ENCODE results near the gene NR3C1. TPM values are rescaled to one million over a fixed set of nuclear protein-coding genes. Genes with fewer than 3 reads are reported as not detected.

NR3C1 gene
- total RNA-seq, 4 donors from 2014 or later = 55.1 to 134 (median 87.3) TPM

DNA sequence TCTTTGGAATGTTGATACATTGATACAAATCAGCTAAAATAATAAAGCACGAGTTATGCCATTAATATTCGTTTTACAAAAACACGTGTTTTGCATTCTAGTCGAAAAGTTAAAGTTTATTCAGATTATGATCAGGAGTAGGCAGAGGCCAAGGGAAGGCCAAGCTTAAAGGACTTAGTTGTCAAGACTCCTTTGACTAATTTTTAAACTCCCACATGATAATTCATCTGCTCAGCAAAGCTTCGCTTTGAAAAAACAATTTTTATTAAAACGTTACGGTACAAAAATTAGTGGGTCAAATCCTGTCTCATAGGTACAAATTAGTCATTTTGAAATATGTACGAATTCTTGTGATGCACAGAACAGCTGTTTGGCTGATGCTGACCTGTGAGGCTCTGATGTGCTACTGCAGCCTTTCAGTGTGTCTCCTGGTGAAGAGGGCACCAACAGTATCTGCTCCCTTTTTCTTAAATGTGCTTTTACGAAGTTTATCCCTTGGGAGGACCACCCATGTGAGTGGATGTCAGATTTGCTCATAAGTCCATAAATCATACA, 23.0 kb upstream of the NR3C1 start:
- Histone ChIP-seq H3K36me3 (no peaks in the 10 kb centered on the region), H3K27me3 (no peaks in the 10 kb centered on the region), H3K27ac (no peak overlapping the region), H3K4me1 (no peaks in the 10 kb centered on the region), H3K4me3 (no peak overlapping the region), H3K9me3 (no peaks in the 10 kb centered on the region)
- no peak for TF ChIP-seq POLR2A (IDR thresholded peaks at IDR 0.05)
- no peak for TF ChIP-seq CTCF (IDR thresholded peaks at IDR 0.05)
- intact Hi-C loops (cut with DNase I; ENCODE audit: low total_unique reads) = no loop called here
- DNase-seq = no peak

- Histone ChIP-seq H3K4me3 (no peak overlapping the region), H3K27me3 (no peaks in the 10 kb centered on the region), H3K9me3 (no peaks in the 10 kb centered on the region), H3K4me1 (no peaks in the 10 kb centered on the region), H3K36me3 (no peaks in the 10 kb centered on the region), H3K27ac (no peak overlapping the region)
- intact Hi-C loops (cut with DNase I; ENCODE audit: low total_unique reads) = no loop called here
- DNase-seq = no peak
- TF ChIP-seq CTCF (IDR thresholded peaks at IDR 0.05) = no peak
- no peak for TF ChIP-seq POLR2A (IDR thresholded peaks at IDR 0.05)
These were observed 22.3 kb upstream of the NR3C1 start for GRCh38 chr5:143425835-143426234.

- TF ChIP-seq CTCF (IDR thresholded peaks at IDR 0.05) (no peak), POLR2A (IDR thresholded peaks at IDR 0.05) (no peak)
- no peak for DNase-seq
These were observed 14.8 kb upstream of the NR3C1 start for GRCh38 chr5:143418140-143418866.

DNA sequence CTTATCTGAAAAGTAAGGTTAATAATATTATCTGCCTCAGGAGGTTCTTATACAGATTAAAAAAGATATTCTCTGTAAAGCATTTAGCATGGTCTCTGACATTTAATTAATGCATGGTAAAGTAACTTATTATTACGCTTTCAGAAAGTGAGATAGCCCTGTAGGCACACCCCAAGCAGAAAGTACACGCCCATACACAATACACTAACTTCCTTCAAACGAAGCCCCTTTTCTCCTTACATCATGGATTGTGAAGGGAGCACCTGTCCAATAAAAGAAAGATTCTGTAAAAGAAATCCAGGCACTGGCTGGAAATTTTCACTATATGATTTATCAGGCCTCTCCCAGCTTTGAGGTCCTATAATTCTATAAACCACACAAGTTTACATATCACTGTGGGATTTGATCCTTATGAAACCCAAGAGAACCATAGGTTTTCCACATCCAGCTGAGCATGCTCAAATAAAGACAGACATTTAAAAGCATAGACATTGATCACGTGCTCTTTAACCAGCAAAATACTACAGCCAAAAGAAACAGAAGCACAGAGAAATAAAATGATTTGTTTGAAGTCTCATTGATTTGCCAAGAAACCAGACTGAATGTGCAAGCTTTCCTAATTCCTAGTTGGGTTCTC, 14.1 kb upstream of the NR3C1 start:
- Histone ChIP-seq H3K9me3 (no peaks in the 10 kb centered on the region), H3K27me3 (no peaks in the 10 kb centered on the region), H3K4me1 (no peaks in the 10 kb centered on the region), H3K36me3 (no peaks in the 10 kb centered on the region), H3K4me3 (no peak overlapping the region), H3K27ac (no peak overlapping the region)
- intact Hi-C loops (cut with DNase I; ENCODE audit: low total_unique reads) = no loop called here
- TF ChIP-seq CTCF (IDR thresholded peaks at IDR 0.05) = no peak
- TF ChIP-seq POLR2A (IDR thresholded peaks at IDR 0.05) = no peak
- no peak for DNase-seq

More at GRCh38 chr5:143418140-143418866, 14.8 kb upstream of the NR3C1 start:
- no peaks in the 10 kb centered on the region for H3K4me1 ChIP-seq
- H3K27ac ChIP-seq = no peak overlapping the region
- intact Hi-C loops (cut with DNase I; ENCODE audit: low total_unique reads) = no loop called here
- no peak overlapping the region for H3K4me3 ChIP-seq
- no peaks in the 10 kb centered on the region for H3K9me3 ChIP-seq
- H3K27me3 ChIP-seq = no peaks in the 10 kb centered on the region
- H3K36me3 ChIP-seq = no peaks in the 10 kb centered on the region

GRCh38 chr5:143416411-143416810, 12.9 kb upstream of the NR3C1 start:
- Histone ChIP-seq H3K9me3 (no peaks in the 10 kb centered on the region), H3K27me3 (no peaks in the 10 kb centered on the region), H3K36me3 (no peaks in the 10 kb centered on the region), H3K4me3 (no peak overlapping the region), H3K4me1 (no peaks in the 10 kb centered on the region), H3K27ac (no peak overlapping the region)
- no peak for TF ChIP-seq CTCF (IDR thresholded peaks at IDR 0.05)
- no peak for TF ChIP-seq POLR2A (IDR thresholded peaks at IDR 0.05)
- intact Hi-C loops (cut with DNase I; ENCODE audit: low total_unique reads) = no loop called here
- no peak for DNase-seq

All from uterus (tissue), 4 donors.